Stimulated activated CD4-positive, alpha-beta T cell treated with anti-CD3 and anti-CD28 coated beads, Interleukin-1b, Interleukin-23, amount 100 ng/mL, for 24 hours (primary cell): Measurements from ENCODE around the gene NPTX2.

Experiments
- DNase-seq, 4 experiments: peaks; one replicate each; pipeline ENCODE4 v3.0.0-alpha.2; 2020; ENCODE audit warnings: low read depth in 4 of 4, low spot score in 1 of 4

NPTX2 gene

DNA sequence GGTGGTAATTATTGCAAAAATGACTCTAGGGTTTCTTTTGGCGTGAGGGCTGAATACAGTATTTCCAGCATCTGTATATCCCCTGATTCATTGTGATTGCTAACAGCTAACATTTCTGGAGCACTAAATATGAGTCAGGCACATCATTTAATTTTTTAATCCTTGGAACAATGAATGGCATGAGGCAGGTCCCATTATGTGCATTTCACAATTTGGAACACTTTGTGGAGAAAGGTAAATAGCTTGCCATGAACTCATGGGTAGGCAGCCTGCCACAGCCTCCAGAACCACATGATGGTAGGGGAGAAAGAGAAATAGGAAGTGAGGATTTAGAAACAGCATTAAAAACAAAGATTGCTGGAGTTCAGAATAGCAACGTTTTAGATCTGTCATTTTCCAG, 1.7 kb downstream of the NPTX2 start:
- DNase-seq, result no peak

DNA sequence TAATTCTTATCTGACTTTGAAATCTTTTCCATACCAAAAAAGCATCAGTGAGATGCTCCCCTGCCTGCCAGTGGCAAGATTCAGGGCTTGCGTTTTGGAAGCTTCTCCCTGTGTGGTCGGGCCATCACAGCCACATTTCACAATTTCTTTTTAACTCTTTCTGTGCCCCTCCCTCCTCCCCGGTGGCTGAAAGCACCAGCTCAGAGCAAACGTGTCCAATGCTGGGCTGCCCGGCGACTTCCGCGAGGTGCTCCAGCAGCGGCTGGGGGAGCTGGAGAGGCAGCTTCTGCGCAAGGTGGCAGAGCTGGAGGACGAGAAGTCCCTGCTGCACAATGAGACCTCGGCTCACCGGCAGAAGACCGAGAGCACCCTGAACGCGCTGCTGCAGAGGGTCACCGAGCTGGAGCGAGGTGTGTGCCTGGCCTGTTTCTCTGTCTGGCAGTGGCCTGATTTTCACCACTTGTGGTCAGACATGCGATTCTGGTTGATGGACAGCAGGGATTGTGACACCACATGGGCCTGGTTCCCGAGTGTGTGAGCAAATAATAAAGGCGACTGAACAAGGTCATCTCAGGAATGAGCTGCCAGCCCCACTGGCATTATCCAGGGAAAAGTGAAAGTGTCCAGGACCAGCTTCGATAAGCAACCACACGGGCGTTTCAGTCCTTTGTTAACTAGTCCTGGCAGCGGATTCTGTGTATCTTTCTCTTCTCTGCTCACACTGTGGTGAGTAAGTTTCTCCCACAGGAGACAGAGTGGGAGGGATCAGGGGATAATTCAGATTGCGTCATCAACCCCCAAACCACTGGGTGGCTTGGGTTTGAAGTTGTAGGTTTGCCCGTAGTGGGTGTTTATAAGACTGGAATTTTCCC, 2.6 kb downstream of the NPTX2 start:
- DNase-seq, result no peak

- DNase-seq, result no peak
Observed at GRCh38 chr7:98621573-98622482, 4.7 kb downstream of the NPTX2 start.

DNA sequence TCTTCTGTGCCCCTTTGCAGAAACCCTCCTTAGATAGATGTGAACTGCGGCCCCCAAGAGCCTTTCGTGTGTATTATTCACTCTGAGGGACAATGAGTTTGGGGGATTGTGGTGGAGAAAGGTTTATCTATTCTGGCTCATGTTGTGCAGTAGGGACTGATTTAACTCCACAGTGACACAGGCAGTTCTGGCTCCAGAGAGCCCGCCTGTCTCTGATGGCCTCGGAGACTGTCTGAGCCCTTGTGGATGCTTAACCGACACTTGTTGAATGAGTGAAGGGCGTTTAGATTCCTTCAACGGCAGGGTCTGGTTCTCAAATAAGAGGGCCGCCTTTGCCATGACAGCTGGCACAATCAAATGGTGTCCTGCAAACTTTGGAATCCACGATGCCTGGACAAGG, 5.8 kb downstream of the NPTX2 start:
- no peak for DNase-seq

GRCh38 chr7:98624846-98625420, 7.8 kb downstream of the NPTX2 start:
- no peak for DNase-seq

DNA sequence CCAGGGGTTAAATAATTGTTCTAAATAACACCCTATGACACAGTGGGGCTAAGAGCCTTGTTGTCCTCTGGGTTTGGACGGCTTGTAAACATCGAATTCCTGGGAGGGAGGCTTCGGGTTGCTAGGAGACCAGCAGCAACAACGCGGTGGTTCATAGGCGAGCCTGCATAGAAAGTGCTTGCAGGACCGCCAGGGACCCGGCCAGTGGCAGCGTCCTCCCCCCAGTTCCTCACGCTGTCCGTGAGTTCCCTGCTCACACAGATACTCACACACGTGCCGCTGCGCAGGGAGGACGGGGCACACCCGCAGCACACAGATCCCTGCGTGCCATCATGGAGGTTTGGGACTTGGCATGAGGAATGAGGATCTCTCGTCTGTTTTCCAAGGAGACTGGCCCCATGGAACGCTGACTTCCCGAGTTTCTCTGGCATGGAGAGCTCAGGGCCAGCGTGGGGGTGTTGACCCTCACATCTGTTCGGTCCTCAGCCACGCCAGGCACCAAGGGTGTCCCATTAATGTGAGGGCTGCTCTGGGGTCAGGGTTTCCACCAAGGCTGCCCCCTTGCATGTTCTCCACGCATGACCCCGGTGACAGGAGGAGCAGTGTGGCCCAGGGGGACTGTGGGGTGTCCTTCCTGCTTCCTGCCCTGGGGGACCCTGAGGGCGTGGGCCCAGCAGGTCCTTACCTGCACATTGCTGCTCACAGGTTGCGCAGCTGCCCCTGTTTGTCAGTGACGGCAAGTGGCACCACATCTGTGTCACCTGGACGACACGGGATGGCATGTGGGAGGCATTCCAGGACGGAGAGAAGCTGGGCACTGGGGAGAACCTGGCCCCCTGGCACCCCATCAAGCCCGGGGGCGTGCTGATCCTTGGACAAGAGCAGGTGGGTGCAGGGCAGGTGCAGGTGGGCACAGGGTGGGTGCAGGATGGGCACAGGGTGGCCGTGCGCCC, 9.7 kb downstream of the NPTX2 start:
- no peak for DNase-seq

DNA sequence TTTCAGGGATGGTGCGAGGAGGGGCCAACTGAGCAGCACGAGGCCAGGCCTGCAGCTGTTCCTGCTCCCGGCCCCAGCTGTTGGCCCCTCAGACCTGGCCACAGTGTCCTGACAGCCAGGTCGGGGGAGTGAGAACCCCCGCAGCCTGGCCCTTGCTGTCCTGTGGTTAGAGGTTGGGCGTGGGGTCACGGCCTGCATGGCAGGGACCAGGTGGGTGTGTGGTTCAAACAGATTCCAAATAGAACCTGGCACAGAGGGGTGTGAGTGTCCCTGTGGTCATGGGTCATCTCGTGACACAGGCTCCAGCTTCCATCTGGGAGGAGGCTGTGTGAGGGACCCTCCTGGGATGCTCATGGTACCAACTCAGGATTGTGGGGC, 10.3 kb downstream of the NPTX2 start:
- no peak for DNase-seq

DNA sequence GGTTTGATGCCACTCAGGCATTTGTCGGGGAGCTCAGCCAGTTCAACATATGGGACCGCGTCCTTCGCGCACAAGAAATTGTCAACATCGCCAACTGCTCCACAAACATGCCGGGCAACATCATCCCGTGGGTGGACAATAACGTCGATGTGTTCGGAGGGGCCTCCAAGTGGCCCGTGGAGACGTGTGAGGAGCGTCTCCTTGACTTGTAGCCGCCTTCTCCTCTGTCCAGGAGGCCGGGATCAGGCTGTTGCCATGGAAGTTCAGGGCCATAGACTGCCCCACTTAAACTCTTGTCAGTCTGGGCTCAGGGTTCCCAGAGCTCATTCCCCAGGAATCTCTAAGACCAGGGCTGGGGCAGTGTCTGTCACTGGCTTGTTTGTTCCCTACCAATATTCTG, 11.3 kb downstream of the NPTX2 start:
- no peak for DNase-seq

- no peak for DNase-seq
Observed at GRCh38 chr7:98629001-98629431, 11.9 kb downstream of the NPTX2 start.

DNA sequence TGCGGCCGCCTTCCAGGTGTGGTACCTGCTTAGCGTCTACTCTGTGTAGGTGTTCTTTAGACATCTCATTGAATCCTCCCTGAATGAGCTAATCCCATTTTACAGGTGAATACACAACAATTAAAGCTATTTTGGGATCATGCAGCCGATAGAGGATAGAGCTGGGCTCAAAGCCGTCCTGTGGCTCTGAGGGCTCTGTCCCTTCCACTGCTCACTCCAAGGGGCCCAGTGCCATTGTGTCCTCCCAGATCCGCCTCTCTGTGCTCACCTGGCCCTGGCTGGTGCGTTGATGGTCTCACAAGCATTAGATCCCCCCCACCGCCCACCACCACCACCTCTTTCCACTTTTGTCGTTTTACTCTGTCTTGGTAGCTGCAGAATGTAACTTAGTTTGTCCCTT, 13.1 kb downstream of the NPTX2 start:
- no peak for DNase-seq

GRCh38 chr7:98630770-98631169, 13.7 kb downstream of the NPTX2 start:
- DNase-seq, result no peak

- DNase-seq, result no peak
Observed at GRCh38 chr7:98638853-98639252, 21.8 kb downstream of the NPTX2 start.

DNA sequence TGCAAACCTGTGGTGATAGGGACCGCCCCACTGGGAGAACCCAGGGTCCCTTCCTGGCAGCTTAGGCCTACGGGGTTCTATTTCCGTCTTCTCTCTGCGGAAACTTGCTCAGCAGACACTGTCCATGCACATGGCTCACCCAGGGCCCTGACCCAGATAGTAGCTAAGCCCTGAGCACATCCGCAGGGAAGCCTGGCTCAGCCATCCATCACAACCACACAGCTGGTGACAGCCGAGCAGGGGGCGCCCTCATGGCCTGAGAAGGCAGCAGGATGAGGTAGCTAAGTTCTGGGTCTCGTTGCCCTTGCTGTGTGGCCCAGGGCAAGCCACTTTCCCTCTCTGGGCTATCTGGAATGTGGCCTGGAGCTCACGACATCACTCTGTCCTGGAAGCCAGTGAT, 23.3 kb downstream of the NPTX2 start:
- DNase-seq, result no peak

DNA sequence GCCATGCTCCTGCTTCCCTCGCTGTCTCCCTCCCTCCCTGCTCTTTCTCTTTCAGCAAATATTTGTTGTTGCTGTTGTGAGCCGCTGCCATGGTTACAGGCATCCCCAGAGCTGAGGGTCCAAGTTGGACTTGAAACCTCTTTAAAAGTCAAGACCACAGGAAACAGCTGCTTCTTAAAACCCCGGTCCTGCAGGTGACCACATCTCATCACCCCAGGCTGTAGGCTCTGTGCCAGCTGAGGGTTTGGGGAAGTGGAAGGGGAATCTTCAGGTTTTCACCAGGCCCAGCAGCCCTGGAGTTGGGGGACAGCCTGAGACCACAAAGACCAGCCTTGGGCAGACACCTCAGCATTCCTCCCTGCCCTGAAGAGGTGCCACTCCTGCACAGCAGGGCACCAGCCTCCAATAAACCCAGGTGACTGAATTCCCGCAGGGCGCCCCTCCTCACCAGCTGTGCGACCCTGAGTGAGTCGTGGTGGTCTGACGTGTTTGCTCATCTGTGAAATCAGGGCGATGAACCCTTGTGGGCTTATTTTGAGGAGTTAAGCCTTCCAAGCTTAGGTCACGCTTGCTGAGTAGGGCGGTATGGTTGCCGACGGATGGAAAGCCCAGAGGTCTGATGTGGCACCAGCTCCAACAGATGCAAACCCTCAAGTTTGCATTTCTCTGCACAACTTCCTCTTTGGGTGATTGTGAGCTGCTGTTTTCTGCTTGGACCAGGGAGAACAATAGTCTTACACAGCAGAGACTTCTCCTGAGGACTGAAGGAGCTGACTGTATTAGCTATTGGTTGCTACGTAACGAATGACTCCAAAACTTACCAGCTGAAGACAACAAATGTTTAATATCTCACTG, 24.8 kb downstream of the NPTX2 start:
- no peak for DNase-seq

GRCh38 chr7:98643236-98643985, 26.3 kb downstream of the NPTX2 start:
- no peak for DNase-seq

- DNase-seq, result no peak
Observed at GRCh38 chr7:98646465-98646864, 29.4 kb downstream of the NPTX2 start.

GRCh38 chr7:98647326-98647725, 30.2 kb downstream of the NPTX2 start:
- DNase-seq, result no peak

DNA sequence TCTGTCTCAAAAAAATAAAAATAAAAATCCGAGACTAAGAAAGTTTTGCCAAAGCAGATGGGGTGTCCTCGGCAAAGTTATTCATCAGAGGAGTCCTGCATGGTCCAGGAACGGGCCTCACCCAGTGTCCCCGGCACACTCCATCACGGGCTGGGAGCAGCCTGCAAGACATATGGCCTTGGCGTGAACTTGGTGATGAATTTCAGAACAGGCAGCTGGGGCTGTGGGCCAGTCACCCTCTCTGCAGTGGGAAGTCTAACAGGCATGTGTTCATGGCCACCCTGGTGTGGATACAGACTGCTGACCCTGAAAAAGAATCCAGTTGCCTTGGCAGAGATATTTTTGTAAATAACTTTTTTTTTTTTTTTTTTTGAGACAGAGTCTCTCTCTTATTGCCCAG, 34.7 kb downstream of the NPTX2 start:
- no peak for DNase-seq
